ENCODE results near the gene MACROD2.

Gene MACROD2

DNA sequence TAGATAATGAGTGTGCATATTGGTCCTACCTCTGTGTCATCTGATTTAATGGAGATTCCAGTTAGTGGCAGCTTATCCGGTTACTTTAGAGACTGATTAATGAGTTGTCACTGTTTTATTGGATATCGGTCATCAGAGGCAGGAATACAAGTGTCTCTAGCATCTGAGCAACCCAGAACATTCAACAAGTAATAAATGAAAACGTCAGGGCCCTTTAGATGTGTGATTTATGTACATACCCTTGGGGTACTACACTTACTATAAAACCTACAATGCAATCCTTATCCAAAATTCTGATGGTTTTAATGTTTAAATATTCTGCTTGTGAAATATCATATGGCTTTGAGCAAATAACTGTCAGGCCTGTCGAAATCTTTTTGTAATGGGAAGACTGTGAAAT, 1460.0 kb downstream of the MACROD2 start:
- no peak for DNase-seq (ENCODE audit: low read depth)
- no peak overlapping the region for H3K4me3 ChIP-seq (ENCODE audit: control insufficient read depth, low read depth, low read length)
- TF ChIP-seq, protein P1, sequence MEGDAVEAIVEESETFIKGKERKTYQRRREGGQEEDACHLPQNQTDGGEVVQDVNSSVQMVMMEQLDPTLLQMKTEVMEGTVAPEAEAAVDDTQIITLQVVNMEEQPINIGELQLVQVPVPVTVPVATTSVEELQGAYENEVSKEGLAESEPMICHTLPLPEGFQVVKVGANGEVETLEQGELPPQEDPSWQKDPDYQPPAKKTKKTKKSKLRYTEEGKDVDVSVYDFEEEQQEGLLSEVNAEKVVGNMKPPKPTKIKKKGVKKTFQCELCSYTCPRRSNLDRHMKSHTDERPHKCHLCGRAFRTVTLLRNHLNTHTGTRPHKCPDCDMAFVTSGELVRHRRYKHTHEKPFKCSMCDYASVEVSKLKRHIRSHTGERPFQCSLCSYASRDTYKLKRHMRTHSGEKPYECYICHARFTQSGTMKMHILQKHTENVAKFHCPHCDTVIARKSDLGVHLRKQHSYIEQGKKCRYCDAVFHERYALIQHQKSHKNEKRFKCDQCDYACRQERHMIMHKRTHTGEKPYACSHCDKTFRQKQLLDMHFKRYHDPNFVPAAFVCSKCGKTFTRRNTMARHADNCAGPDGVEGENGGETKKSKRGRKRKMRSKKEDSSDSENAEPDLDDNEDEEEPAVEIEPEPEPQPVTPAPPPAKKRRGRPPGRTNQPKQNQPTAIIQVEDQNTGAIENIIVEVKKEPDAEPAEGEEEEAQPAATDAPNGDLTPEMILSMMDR (conservative IDR thresholded peaks at IDR 0.05; ENCODE audit: control insufficient read depth, insufficient read depth, low read depth, low read length), result no peak

DNA sequence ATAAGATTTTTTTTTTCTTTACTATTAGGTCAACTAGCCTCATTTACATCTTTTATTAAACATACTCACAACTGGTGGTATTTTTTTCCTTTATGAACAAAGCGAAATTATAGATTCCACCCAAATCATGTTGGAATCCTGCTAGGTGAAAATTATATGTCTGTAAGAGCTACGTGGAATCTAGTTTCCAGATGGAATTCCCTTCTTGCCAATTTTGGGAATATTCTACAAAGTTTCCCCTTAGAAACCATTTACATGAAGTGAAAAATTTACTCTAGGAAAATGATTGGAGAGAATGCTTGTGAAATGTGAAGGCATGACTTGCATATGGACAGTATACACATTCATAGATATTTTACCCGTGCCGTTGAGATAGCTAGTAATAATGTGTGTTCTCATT, 1466.6 kb downstream of the MACROD2 start:
- DNase-seq (ENCODE audit: low read depth), result no peak
- TF ChIP-seq, protein P1 (conservative IDR thresholded peaks at IDR 0.05; ENCODE audit: control insufficient read depth, insufficient read depth, low read depth, low read length), result no peak
- H3K4me3 ChIP-seq (ENCODE audit: control insufficient read depth, low read depth, low read length), result no peak overlapping the region

DNA sequence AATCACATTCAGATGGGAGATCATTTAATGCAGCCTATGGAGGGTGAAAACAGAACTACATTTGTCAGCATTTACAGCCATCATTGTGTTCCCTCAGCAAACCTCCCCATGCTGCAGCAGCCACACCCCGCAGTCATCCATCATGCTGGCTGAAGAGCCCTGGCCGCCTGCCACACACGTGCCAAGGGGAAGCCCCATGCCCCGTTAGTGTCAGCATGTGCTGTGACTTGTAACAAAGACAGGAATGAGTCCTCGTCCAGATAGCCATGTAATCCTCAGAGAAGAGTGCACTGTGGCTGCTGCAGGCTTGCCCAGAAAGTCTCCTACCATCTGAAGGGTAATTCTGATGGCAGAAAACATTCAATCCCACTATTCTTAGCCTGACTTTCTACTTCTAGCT, 1480.2 kb downstream of the MACROD2 start:
- TF ChIP-seq, protein P1 (conservative IDR thresholded peaks at IDR 0.05; ENCODE audit: control insufficient read depth, insufficient read depth, low read depth, low read length), result no peak
- H3K4me3 ChIP-seq (ENCODE audit: control insufficient read depth, low read depth, low read length), result no peak overlapping the region
- DNase-seq (ENCODE audit: low read depth), result no peak

DNA sequence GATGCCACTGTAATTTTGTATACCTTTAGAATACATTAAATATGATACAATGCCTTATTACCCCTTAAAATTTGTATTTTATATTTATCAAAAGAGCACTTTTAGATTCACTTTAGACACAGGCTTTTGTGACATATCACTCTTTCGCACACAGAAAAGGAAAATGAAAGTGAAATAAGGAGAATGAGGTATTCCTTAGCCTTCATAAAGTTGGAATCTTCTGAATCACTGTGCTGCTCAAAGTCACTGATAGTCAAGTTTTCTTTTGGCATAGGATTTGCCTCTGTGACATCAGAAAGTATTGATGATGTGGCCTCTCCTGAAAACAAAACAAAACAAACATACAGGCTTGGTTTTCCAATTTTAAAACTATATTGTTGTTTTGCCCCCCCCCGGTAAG, 1480.9 kb downstream of the MACROD2 start:
- TF ChIP-seq, protein P1 (conservative IDR thresholded peaks at IDR 0.05; ENCODE audit: control insufficient read depth, insufficient read depth, low read depth, low read length), result no peak
- no peak for DNase-seq (ENCODE audit: low read depth)
- no peak overlapping the region for H3K4me3 ChIP-seq (ENCODE audit: control insufficient read depth, low read depth, low read length)

DNA sequence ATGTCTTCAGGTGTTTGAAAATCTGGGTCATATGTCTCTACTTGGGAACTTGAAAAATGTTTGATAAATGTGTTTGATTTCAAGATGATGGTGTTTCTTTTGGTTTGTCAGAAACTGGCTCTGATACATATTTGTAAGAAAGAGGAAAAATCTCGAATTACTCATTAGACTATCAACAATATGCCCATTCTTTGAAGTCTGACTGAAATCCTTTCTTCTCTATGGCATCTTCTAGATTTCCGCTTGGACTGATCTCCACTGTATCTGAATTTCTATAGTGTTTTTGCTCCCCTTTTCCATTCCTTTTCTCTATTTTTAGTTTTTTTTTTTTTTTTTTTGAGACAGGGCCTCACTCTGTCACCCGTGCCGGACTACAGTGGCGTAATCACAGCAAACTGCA, 1481.5 kb downstream of the MACROD2 start:
- H3K4me3 ChIP-seq (ENCODE audit: control insufficient read depth, low read depth, low read length), result no peak overlapping the region
- TF ChIP-seq, protein P1 (conservative IDR thresholded peaks at IDR 0.05; ENCODE audit: control insufficient read depth, insufficient read depth, low read depth, low read length), result no peak
- no peak for DNase-seq (ENCODE audit: low read depth)

DNA sequence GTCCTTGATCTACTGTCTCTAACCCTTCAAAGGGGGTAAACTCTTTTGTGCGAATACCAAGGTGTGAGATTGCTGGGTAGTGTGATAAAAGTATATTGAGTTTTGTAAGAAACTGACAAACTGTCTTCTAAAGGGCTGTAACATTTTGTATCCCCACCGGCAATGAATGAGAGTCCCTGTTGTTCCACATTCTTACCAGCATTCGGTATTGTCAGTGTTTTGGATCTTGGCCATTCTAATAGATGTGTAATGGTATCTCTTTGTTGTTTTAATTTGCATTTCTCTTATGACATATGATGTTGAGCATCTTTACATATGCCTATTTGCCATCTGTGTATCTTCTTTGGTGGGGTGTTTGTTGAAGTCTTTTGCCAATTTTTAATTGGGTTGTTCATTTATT, 1487.2 kb downstream of the MACROD2 start:
- DNase-seq (ENCODE audit: low read depth), result no peak
- TF ChIP-seq, protein P1 (conservative IDR thresholded peaks at IDR 0.05; ENCODE audit: control insufficient read depth, insufficient read depth, low read depth, low read length), result no peak
- no peak overlapping the region for H3K4me3 ChIP-seq (ENCODE audit: control insufficient read depth, low read depth, low read length)

DNA sequence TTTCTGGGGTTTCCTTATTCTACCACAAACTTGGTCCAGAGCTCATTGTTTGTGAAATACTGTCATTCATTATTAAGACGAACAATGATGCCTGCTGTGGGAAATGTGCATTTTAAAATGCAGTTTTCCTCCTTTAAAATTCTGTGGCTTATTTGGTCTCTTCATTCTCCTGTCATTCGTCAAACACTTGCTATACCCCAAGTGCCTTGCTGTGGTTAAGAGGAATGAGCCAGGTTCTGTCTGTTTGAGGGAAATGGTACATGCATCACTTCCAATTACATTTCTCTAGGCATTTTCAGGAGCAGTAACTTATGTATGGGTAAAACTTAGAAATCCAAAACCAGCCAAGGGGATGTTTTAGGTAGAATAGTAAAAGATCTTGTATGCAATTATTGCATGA, 1490.2 kb downstream of the MACROD2 start:
- H3K4me3 ChIP-seq (ENCODE audit: control insufficient read depth, low read depth, low read length), result no peak overlapping the region
- no peak for DNase-seq (ENCODE audit: low read depth)
- TF ChIP-seq, protein P1 (conservative IDR thresholded peaks at IDR 0.05; ENCODE audit: control insufficient read depth, insufficient read depth, low read depth, low read length), result no peak
